ENCODE results near the gene TMEM154. TPM values are rescaled to one million over a fixed set of nuclear protein-coding genes. Genes with fewer than 3 reads are reported as not detected.

The TMEM154 gene, protein sequence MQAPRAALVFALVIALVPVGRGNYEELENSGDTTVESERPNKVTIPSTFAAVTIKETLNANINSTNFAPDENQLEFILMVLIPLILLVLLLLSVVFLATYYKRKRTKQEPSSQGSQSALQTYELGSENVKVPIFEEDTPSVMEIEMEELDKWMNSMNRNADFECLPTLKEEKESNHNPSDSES
- total RNA-seq: 10.6 TPM

DNA sequence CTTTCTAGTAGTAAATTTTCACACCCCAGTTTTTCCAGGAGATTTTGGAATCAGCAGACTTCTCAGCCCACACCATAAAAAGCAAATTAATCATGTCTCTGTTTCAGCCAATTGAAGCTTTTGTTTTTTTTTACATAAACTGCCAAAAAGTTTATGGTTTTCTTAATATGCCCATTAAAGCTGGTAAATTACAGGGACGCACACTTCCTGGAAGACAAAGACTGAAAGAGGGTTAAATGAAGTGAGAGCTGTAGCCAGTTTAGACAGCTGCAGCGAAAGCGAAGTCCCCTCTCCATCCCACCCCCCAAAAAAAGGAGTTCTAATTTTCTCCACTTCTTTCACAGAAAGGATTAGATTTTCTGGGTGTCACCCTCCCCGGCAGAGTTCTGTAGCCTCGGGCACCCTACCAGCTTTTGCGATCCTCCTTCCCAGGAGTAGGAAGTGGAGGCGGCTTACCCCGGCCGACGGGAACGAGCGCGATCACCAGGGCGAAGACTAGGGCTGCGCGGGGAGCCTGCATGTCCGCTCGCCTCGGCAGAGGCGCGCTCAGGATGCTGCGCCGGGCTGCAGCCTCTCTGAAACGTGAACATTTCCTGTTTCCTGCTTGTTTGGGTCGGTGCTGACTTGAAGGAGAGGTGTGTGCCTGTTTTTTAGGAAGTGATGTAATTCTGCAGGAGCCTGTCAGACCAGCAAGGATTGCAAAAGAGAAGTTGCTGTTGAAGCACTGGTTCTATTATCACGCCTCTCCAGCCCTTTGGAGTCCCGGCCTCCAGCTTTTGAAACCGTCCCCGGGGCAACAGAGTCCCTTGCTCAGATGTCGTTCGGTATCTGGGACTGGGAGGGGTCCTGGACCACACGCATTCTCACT, at the start of gene TMEM154:
TSS of gene TMEM154 (minus strand) at position 584 of the 868 bp plus-strand sequence. CDS start at position 520, 64 bp downstream.
- Histone ChIP-seq H3K4me3 (ENCODE audit: low read length) (peak within 1 kb of the TSS; percentile 89), H3K4me1 (ENCODE audit: insufficient read depth, low read length) (peaks cover 65% of the 10 kb centered on the region), H3K9me3 (ENCODE audit: low read depth, low read length) (no peaks in the 10 kb centered on the region), H3K27me3 (ENCODE audit: insufficient read depth, low read length) (no peaks in the 10 kb centered on the region)

DNA sequence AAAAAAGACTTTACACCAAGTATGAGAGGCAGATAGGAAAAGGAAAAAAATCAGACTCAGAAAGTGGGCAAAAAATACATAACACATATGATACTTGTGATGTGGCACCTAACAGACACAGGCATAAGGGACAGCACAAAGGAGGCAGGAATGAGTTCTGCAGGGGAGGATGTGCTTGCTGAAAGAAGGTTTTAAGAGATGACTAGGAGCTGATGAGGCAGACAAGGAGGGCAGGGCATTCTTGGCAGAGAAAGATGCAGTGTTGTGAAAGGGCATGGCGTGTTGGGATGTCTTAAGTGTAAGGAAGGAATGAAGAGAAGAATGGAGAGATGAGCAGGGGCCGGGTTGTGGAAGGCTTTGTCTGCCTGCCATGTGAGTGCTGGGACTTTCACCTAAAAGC, 49.7 kb upstream of the TMEM154 start:
- H3K4me1 ChIP-seq (ENCODE audit: insufficient read depth, low read length): peaks cover 14% of the 10 kb centered on the region
- H3K4me3 ChIP-seq (ENCODE audit: low read length): no peak overlapping the region
- no peaks in the 10 kb centered on the region for H3K27me3 ChIP-seq (ENCODE audit: insufficient read depth, low read length)
- no peaks in the 10 kb centered on the region for H3K9me3 ChIP-seq (ENCODE audit: low read depth, low read length)

DNA sequence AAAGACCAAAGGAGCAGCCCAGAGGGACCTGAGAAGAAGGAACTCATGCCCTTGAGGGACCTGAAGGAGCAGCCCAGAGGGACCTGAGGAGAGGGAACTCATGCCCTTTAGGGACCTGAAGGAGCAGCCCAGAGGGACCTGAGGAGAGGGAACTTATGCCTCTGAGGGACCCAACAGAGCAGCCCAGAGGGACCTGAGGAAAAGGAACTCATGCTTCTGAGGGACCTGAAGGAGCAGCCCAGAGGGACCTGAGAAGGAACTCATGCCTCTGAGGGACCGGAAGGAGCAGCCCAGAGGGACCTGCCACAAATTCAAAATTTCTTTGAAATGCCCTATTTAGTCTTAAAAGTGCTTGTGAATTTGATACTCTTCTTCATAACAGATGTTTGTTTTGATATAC, 48.5 kb upstream of the TMEM154 start:
- Histone ChIP-seq H3K4me3 (ENCODE audit: low read length) (no peak overlapping the region), H3K27me3 (ENCODE audit: insufficient read depth, low read length) (no peaks in the 10 kb centered on the region), H3K4me1 (ENCODE audit: insufficient read depth, low read length) (peaks cover 11% of the 10 kb centered on the region), H3K9me3 (ENCODE audit: low read depth, low read length) (no peaks in the 10 kb centered on the region)

DNA sequence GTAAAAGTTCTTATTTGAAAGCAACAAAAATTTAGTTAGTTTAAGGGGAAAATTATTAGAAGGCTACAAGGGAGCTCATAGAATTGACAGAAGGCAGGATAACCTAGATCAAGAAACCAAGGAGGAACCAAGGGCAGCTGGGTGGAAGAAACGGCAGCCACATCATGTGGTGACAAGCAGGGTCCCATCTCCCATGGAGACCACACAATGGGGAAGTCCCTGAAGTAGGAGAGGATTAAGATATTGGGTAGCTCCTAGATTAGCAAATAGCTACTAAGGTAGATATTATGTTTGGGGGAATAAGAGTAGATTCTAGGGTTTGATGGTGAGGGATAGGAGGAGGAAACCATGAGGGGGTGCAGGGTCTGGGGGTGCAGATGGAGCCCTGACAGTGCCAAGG, 48.0 kb upstream of the TMEM154 start:
- Histone ChIP-seq H3K9me3 (ENCODE audit: low read depth, low read length) (no peaks in the 10 kb centered on the region), H3K27me3 (ENCODE audit: insufficient read depth, low read length) (peaks cover 3% of the 10 kb centered on the region), H3K4me1 (ENCODE audit: insufficient read depth, low read length) (peaks cover 11% of the 10 kb centered on the region), H3K4me3 (ENCODE audit: low read length) (no peak overlapping the region)

DNA sequence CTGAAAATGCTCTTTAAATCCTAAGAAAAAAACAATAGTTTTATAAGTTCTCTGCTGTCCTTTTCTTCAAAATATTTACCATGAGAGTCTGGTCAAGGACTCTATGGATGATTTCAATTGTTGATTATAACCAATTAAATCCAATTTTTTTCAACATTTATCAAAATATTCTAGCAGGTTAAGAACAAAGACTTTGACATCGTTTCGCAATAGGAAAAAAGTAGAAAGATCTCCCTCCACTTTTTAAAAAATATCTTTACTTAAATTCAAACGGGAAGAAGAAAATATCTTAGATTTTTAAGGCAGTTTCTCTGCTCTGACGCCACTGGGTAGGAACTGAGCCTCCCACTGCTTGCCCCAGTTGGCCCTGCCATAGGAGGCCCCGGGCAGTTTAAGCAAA, 44.7 kb upstream of the TMEM154 start:
- Histone ChIP-seq H3K4me1 (ENCODE audit: insufficient read depth, low read length) (peaks cover 8% of the 10 kb centered on the region), H3K27me3 (ENCODE audit: insufficient read depth, low read length) (peaks cover 3% of the 10 kb centered on the region), H3K4me3 (ENCODE audit: low read length) (no peak overlapping the region), H3K9me3 (ENCODE audit: low read depth, low read length) (no peaks in the 10 kb centered on the region)

DNA sequence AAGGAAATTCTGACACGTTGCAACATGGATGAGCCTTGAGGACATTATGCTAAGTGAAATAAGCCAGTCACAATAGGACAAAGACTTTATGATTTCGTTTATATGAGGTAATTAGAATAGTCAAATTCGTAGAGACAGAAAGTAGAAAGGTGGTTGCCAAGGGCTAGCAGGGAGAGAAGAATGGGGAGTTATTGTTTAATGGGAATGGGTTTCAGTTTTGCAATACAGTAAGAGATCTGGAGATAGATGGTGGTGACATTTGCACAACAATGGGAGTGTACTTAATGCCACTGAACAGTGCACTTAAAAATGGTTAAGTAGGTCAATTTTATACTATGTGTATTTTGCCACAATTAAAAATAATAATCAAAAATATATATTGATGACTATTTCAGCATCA, 43.4 kb upstream of the TMEM154 start:
- Histone ChIP-seq H3K4me1 (ENCODE audit: insufficient read depth, low read length) (peaks cover 8% of the 10 kb centered on the region), H3K9me3 (ENCODE audit: low read depth, low read length) (no peaks in the 10 kb centered on the region), H3K27me3 (ENCODE audit: insufficient read depth, low read length) (peaks cover 3% of the 10 kb centered on the region), H3K4me3 (ENCODE audit: low read length) (no peak overlapping the region)

DNA sequence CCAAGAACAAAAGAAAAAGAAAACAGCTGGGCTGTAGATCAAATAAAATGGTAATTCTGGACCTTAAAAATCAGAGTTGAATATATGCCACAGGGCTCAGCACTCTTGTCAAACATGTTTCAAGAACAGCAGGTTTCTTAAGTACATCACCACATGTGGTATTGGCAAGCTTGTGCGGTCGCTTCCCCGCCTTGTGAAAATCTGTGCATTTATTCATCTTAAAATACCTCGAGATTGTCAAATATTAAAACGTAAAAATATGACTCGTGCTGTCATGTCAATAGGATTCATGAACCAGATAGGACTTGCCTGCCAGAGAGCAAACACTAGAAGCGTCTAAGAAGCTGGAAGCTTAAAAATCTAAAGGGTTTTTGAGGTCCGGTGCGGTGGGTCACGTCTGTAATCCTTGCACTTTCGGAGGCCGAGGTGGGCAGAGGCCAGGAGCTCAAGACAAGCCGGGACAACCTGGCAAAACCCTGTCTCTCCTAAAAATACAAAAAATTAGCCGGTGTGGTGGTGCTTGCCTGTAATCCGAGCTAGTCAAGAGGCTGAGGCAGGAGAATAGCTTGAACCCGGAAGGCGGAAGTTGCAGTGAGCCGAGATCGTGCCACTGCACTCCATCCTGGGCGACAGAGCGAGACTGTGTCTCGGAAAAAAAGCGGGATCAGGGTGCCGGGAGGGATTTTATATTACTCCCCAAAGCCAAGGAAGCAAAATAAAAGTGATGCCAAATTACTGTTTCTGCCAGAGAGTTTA, 40.2 kb upstream of the TMEM154 start:
- Histone ChIP-seq H3K4me3 (ENCODE audit: low read length) (no peak overlapping the region), H3K4me1 (ENCODE audit: insufficient read depth, low read length) (peaks cover 3% of the 10 kb centered on the region), H3K27me3 (ENCODE audit: insufficient read depth, low read length) (peaks cover 3% of the 10 kb centered on the region), H3K9me3 (ENCODE audit: low read depth, low read length) (no peaks in the 10 kb centered on the region)

DNA sequence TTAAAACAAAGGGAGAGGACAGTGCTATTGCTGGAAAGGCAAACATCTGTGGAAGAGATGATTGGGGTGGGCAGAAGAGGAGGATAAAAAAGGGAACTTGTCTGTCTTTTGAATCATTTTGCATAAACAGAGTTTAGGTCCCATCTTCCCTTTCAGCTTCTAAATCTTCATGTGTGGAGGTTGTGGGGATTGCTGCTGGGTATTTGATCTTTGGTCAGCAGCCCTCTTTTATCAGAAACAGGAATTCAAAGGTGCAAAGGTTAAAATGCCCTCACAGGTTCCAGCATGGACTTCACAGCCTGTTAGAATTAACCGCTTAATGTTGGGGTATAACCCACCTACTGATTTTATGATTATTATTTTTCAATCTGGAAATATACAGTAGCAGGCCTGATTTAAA, 39.5 kb upstream of the TMEM154 start:
- H3K27me3 ChIP-seq (ENCODE audit: insufficient read depth, low read length): peaks cover 3% of the 10 kb centered on the region
- no peaks in the 10 kb centered on the region for H3K9me3 ChIP-seq (ENCODE audit: low read depth, low read length)
- no peak overlapping the region for H3K4me3 ChIP-seq (ENCODE audit: low read length)
- H3K4me1 ChIP-seq (ENCODE audit: insufficient read depth, low read length): peaks cover 3% of the 10 kb centered on the region

DNA sequence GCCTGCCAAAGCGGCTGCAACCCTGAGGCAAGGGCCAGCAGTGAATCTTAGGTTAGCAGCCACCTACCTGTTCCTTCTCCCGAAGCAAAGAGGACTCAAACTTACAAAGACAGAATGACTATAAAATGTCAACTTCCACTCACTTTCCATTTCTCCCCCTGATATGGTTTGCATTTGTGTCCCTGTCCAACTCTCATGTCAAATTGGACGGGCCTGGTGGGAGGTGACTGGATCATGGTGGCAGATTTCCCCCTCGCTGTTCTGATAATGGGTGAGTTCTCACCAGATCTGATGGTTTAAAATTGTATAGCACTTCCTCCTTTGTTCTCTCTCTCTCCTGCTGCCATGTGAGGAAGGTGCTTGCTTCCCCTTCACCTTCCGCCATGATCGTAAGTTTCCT, 35.3 kb upstream of the TMEM154 start:
- no peaks in the 10 kb centered on the region for H3K27me3 ChIP-seq (ENCODE audit: insufficient read depth, low read length)
- H3K9me3 ChIP-seq (ENCODE audit: low read depth, low read length): no peaks in the 10 kb centered on the region
- no peaks in the 10 kb centered on the region for H3K4me1 ChIP-seq (ENCODE audit: insufficient read depth, low read length)
- no peak overlapping the region for H3K4me3 ChIP-seq (ENCODE audit: low read length)

DNA sequence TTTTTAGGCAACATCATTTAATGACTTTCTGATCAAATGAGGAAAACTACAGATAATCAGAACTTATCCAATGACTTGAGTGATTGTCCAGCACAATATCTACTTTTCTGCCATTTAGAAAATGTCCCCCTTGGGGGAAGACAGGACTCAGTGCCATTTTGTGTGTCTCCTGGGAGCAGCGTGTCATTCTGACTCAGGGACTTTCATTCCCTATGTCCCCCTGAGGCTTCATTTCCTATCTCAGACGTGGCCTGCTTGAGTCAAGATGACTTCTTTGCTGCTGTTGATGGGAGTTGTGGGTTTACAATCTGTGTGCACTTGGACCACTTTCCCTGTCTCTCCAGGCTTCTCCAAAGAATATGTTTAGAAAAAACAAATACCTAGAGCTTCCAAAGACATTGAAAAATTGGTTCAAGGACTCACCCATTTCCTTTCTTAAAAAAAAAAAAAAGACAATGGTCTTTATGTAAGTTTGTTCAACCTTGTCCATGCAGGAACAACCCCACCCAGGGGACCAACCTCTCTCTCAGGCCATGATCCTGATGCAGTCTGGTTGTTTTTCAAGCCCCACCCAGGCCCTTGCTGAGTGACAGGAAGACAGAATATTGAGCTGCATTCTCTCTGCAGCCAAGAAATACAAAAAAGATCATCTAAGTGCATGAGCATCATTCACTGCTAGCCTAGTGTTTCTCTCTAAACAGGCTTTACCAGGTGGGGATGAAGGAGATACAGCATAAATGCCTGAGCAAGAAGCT, 34.3 kb upstream of the TMEM154 start:
- Histone ChIP-seq H3K4me1 (ENCODE audit: insufficient read depth, low read length) (no peaks in the 10 kb centered on the region), H3K4me3 (ENCODE audit: low read length) (no peak overlapping the region), H3K9me3 (ENCODE audit: low read depth, low read length) (no peaks in the 10 kb centered on the region), H3K27me3 (ENCODE audit: insufficient read depth, low read length) (no peaks in the 10 kb centered on the region)

DNA sequence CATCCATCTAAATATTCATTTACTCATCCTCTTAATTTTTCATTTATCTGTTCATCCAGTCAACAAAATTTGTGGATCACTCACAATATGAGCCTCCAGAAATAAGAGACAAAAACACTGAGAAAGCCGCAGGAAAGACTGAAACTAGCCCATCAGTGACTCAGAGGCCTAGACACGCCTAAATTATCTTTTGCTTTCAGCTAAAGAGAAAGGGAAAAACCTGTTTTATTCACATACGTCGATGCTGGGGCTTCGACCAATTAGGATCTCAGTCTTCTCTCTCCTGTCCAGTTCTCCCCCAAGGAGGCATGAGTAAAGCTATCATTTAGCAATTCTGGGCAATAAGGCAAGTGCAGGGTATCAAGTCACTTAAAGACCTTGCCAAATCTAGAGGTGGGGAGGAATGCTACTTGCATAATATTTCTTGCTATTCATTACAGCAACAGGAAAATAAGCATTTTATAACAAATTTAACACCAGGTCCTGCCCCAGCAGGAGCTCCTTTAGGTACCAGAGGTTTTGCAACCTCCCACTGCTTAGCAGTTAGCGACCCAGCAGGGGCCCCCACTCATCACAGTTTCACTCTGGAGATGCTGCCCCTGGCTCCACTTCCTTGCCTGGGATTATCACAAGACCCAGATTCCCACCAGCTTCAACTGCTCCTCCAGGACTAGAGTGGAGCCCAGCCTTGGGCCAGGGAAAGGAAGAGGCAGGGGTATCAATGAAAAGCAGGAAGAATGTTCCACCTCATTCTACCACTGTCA, 30.1 kb upstream of the TMEM154 start:
- Histone ChIP-seq H3K9me3 (ENCODE audit: low read depth, low read length) (no peaks in the 10 kb centered on the region), H3K4me3 (ENCODE audit: low read length) (no peak overlapping the region), H3K27me3 (ENCODE audit: insufficient read depth, low read length) (no peaks in the 10 kb centered on the region), H3K4me1 (ENCODE audit: insufficient read depth, low read length) (no peaks in the 10 kb centered on the region)

DNA sequence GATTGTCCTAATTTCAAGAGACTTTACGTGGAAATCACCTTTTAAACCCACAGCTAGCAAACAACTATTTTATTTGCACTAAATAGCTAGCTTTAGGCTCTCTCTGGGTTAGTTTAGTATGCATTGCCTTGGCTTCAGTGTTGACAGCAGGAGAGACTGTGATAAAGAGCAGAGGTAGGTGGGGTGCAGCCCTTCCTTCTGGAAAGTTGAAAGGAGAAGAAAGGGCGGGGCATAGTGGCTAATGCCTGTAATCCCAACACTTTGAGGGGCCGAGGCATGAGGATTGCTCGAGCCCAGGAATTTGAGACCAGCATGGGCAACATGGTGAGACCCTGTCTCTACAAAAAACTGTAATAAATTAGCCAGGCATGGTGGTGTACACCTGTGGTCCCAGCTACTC, 29.0 kb upstream of the TMEM154 start:
- Histone ChIP-seq H3K27me3 (ENCODE audit: insufficient read depth, low read length) (no peaks in the 10 kb centered on the region), H3K9me3 (ENCODE audit: low read depth, low read length) (no peaks in the 10 kb centered on the region)

DNA sequence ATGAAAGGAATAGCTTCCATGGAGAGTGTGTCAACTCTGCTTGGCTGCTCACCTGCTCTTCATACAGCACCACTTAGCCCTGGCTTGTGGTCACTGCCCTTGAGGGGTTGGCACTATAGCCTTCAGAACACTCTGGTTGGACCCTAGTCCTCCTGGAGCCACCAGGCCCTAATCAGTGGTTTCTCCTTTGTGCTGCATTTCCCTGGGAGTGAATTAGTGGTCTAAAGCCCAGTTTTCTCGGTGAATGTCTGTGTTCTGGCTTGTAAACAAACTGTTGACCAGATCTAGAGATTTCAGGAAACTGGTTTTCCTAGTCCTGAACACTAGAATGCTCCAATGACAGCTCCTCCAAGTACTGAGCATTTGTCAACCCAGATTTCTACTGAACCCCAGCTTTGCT, 28.6 kb upstream of the TMEM154 start:
- no peaks in the 10 kb centered on the region for H3K9me3 ChIP-seq (ENCODE audit: low read depth, low read length)
- H3K4me3 ChIP-seq (ENCODE audit: low read length): no peak overlapping the region
- no peaks in the 10 kb centered on the region for H3K27me3 ChIP-seq (ENCODE audit: insufficient read depth, low read length)
- no peaks in the 10 kb centered on the region for H3K4me1 ChIP-seq (ENCODE audit: insufficient read depth, low read length)

More for the DNA sequence above, 29.0 kb upstream of the TMEM154 start:
- Histone ChIP-seq H3K4me1 (ENCODE audit: insufficient read depth, low read length) (no peaks in the 10 kb centered on the region), H3K4me3 (ENCODE audit: low read length) (no peak overlapping the region)

DNA sequence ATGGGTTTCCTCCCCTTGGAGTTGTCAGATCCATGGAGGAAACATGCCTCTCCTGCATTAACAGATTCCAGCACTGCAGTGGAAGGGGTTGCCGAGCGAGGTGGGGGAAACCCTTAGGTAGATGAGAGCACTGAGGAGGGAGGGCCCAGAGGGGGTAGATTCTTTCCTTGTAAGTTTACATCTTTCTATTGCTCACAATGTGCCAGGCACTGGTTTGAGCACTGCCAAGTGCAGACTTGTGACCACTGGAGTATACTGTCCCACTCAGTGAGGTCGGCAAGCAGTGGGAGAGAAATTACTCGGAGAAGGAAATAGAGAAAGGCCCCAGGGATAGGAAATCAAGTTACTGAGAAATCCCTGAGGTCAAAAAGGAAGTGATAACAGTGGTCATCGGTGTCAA, 27.8 kb upstream of the TMEM154 start:
- H3K9me3 ChIP-seq (ENCODE audit: low read depth, low read length): no peaks in the 10 kb centered on the region

More for the DNA sequence above, 27.8 kb upstream of the TMEM154 start:
- no peak overlapping the region for H3K4me3 ChIP-seq (ENCODE audit: low read length)
- no peaks in the 10 kb centered on the region for H3K4me1 ChIP-seq (ENCODE audit: insufficient read depth, low read length)
- H3K27me3 ChIP-seq (ENCODE audit: insufficient read depth, low read length): no peaks in the 10 kb centered on the region

Data from mononuclear cell (primary cell).